SK-N-SH treated with all-trans-retinoic acid at 6 μM for 48 hours (cell line): ENCODE measurements around the gene POU3F1.

Experiments
- ATAC-seq: fragments of 200-7000 bp; cut with Tn5 transposase; 3 replicates; pipeline ENCODE4 v1.9.1; 2020; ENCODE audit warnings: mild to moderate bottlenecking, moderate library complexity
- ARNTL ChIP-seq: fragments of 450-650 bp; formaldehyde crosslinking; IDR thresholded peaks from 2 replicates; pipeline ENCODE4 v1.5.0; 2020; ENCODE audit warnings: low read depth, mild to moderate bottlenecking, moderate library complexity, borderline replicate concordance
- BACH2 ChIP-seq: fragments of 250-450 bp; sonication (Bioruptor Pico); IDR thresholded peaks from 2 replicates; pipeline ENCODE4 v1.9.0; 2021; ENCODE audit warnings: mild to moderate bottlenecking, borderline replicate concordance
- CSDC2 ChIP-seq: fragments of 250-450 bp; sonication (Bioruptor Pico); IDR thresholded peaks from 2 replicates; pipeline ENCODE4 v1.5.0; 2020; ENCODE audit warnings: mild to moderate bottlenecking, moderate library complexity
- CSRNP3 ChIP-seq: fragments of 250-450 bp; sonication (Bioruptor Pico); IDR thresholded peaks from 2 replicates; pipeline ENCODE4 v1.5.1; 2021; ENCODE audit warnings: mild to moderate bottlenecking, moderate library complexity
- ESRRG ChIP-seq: fragments of 250-450 bp; sonication (Bioruptor Pico); IDR thresholded peaks from 2 replicates; pipeline ENCODE4 v1.6.1; 2021; ENCODE audit warnings: mild to moderate bottlenecking
- GLIS3 ChIP-seq: fragments of 250-450 bp; sonication (Bioruptor Pico); IDR thresholded peaks from 2 replicates; pipeline ENCODE4 v1.5.0; 2020; ENCODE audit warnings: mild to moderate bottlenecking, moderate library complexity
- ISL1 ChIP-seq: fragments of 250-450 bp; sonication (Bioruptor Pico); IDR thresholded peaks from 2 replicates; pipeline ENCODE4 v2.1.2; 2022; ENCODE audit warnings: mild to moderate bottlenecking, moderate library complexity
- OSR1 ChIP-seq: fragments of 250-450 bp; sonication (Bioruptor Pico); IDR thresholded peaks from 2 replicates; pipeline ENCODE4 v1.8.0; 2022; ENCODE audit warnings: moderate library complexity, mild to moderate bottlenecking, inconsistent platforms
- PATZ1 ChIP-seq: fragments of 250-450 bp; sonication (Bioruptor Pico); IDR thresholded peaks from 2 replicates; pipeline ENCODE4 v1.8.0; 2020; ENCODE audit warnings: mild to moderate bottlenecking, moderate library complexity, borderline replicate concordance
- POU6F1 ChIP-seq: fragments of 250-450 bp; sonication (Bioruptor Pico); IDR thresholded peaks from 2 replicates; pipeline ENCODE4 v1.8.0; 2021; ENCODE audit warnings: low read depth, mild to moderate bottlenecking, moderate library complexity, borderline replicate concordance
- PPARA ChIP-seq: fragments of 250-450 bp; sonication (Bioruptor Pico); IDR thresholded peaks from 2 replicates; pipeline ENCODE4 v1.5.0; 2020; ENCODE audit warnings: mild to moderate bottlenecking, borderline replicate concordance
- RARB ChIP-seq: fragments of 250-450 bp; sonication (Bioruptor Pico); IDR thresholded peaks from 2 replicates; pipeline ENCODE4 v1.8.0; 2021; ENCODE audit warnings: mild to moderate bottlenecking, moderate library complexity
- SNAI2 ChIP-seq: fragments of 250-450 bp; sonication (Bioruptor Pico); IDR thresholded peaks from 2 replicates; pipeline ENCODE4 v1.5.0; 2020; ENCODE audit warnings: mild to moderate bottlenecking, moderate library complexity
- TCF4 ChIP-seq: fragments of 250-450 bp; sonication (Bioruptor Pico); IDR thresholded peaks from 2 replicates; pipeline ENCODE4 v1.8.0; 2021; ENCODE audit warnings: mild to moderate bottlenecking, moderate library complexity, borderline replicate concordance
- TOX ChIP-seq: fragments of 250-450 bp; sonication (Bioruptor Pico); IDR thresholded peaks from 2 replicates; pipeline ENCODE4 v1.8.0; 2021; ENCODE audit warnings: mild to moderate bottlenecking, moderate library complexity, borderline replicate concordance
- TSHZ2 ChIP-seq: fragments of 250-450 bp; sonication (Bioruptor Pico); IDR thresholded peaks from 2 replicates; pipeline ENCODE4 v1.5.0; 2020; ENCODE audit warnings: mild to moderate bottlenecking, moderate library complexity
- ZC3H10 ChIP-seq: fragments of 250-450 bp; sonication (Bioruptor Pico); IDR thresholded peaks from 2 replicates; pipeline ENCODE4 v1.5.1; 2021; ENCODE audit warnings: mild to moderate bottlenecking, moderate library complexity
- ZFP3 ChIP-seq: fragments of 250-450 bp; sonication (Bioruptor Pico); IDR thresholded peaks from 2 replicates; pipeline ENCODE4 v1.5.0; 2020; ENCODE audit warnings: mild to moderate bottlenecking, moderate library complexity
- ZFP30 ChIP-seq: fragments of 450-650 bp; formaldehyde crosslinking; IDR thresholded peaks from 2 replicates; pipeline ENCODE4 v1.5.0; 2022; ENCODE audit warnings: mild to moderate bottlenecking, moderate library complexity
- ZNF565 ChIP-seq: fragments of 450-650 bp; formaldehyde crosslinking; conservative IDR thresholded peaks from 2 replicates; pipeline ENCODE4 v1.5.0; 2020; ENCODE audit warnings: low read depth, mild to moderate bottlenecking, moderate library complexity
- ZNF8 ChIP-seq: fragments of 450-650 bp; formaldehyde crosslinking; IDR thresholded peaks from 2 replicates; pipeline ENCODE4 v1.5.0; 2020; ENCODE audit warnings: mild to moderate bottlenecking, moderate library complexity

The POU3F1 gene

DNA sequence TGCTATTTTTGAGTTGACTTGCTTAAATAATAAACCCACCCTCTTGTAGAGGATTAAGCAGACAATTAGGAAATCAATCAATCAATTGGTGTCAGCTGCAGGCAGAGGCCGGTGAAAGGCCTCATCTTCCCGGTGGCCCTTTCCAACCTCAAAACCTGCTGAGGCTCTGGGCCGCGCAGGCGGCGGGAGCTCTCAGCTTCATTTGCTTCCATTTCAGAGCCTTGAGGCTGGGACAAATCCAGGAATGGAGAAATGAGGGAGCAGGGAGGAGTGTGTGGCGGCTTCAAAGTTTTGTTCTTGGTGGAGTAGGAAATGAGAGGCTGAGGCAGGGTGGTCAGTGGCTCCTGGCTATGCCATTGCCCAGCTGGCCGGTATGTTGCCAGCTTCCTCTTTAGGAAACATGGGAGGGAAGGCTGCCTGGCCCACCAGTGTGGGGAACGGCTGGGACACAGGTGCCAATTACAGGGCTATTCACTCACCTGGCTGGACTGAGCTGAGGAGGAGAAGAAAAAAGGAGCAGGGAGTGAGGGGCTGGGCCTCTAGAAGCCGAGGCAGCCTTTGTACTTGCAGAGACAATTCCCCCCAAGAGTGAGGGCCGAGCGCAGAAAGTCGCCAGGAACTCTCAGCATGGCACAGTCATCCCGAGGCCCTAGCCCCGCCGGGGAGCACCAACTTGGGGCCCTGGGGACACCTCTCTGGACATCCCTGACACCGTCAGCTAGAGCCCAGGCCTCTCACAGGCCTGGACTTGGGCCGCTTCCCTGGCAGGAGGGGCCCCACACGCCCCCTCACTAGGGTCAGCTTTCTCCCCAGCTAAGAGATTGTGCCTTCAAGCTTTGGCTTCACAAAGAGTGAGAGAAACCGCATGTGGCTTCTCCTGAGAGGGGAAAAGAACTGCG lies 4.4 kb downstream of the POU3F1 start:
- no peak for TF ChIP-seq BACH2 (CRISPR knock-in tag)
- TF ChIP-seq TOX (CRISPR knock-in tag), result no peak
- no peak for TF ChIP-seq CSRNP3 (CRISPR knock-in tag)
- TF ChIP-seq ZFP3, result no peak
- TF ChIP-seq RARB (CRISPR knock-in tag), result no peak
- TF ChIP-seq ZNF565 (CRISPR knock-in tag), result no peak
- no peak for TF ChIP-seq PPARA (CRISPR knock-in tag)
- no peak for TF ChIP-seq ESRRG (CRISPR knock-in tag)
- TF ChIP-seq GLIS3, result no peak
- no peak for TF ChIP-seq TCF4 (CRISPR knock-in tag)
- no peak for TF ChIP-seq POU6F1 (CRISPR knock-in tag)
- TF ChIP-seq ISL1 (CRISPR knock-in tag), result no peak
- TF ChIP-seq ZNF8 (CRISPR knock-in tag), result no peak
- TF ChIP-seq CSDC2 (CRISPR knock-in tag), result no peak
- TF ChIP-seq ZFP30 (CRISPR knock-in tag), result no peak
- TF ChIP-seq ARNTL (CRISPR knock-in tag), result no peak
- TF ChIP-seq, all 23 proteins: peak for 0
- no peak for ATAC-seq

DNA sequence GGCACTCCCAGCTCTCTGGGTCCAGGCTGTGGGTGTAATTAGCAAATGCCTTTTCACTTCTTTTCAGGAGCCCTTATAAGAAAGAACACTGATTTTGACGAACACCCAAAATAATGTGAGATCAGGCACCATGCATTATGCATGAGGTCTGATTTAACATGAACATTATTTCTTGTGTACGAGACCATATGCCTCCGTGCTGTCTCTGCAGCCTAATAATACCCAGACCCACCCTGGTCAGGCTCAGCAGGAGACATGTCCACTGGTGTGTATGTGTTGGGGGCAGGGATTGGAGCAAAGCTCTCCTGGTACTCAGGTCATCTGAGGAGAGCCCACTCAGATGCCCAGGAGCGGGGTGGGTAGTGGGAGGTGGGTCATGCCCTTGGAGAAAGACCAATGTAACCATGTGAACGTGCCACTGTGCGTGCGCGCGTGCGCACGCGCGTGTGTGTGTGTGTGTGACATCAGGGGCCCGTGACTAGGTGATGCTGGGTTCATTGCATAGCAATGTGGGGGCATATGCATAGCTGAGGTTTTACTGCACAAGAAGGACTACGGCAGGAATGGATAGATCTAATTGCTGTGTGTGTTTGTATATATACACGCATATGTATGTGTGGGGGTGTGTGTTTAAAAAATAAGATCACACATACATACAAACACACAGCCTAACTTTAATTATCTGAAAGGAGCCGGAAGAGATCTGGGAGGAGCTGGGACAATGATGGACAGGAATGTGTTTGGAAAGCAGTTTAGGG lies 7.1 kb downstream of the POU3F1 start:
- TF ChIP-seq CSDC2 (CRISPR knock-in tag) (no peak), ESRRG (CRISPR knock-in tag) (no peak), TSHZ2 (CRISPR knock-in tag) (no peak), PPARA (CRISPR knock-in tag) (no peak), TOX (CRISPR knock-in tag) (no peak)
- ATAC-seq, result no peak

DNA sequence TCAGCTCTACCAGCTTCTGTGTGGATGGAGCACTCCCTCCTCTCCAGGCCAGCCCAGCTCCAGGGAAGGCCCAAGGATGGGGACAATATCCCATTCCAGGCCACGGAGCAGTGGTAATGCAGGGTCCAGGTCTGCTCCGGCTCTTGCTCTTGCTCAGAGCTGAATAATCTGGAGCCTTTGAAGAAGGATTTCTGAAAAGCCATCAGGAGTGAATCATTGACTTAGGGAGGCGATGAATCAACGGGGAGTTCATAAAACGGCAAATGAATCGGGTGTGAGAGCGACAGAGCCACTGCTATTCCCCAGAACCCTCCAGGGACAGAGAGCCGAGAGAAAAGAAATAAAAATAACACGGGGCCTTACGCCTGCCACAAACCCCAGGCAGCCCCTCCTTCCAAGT lies 7.7 kb downstream of the POU3F1 start:
- peak; percentile 33; the same call in 2 of the 3 replicates for ATAC-seq
- TF ChIP-seq ZNF8 (CRISPR knock-in tag) (no peak), ZC3H10 (CRISPR knock-in tag) (no peak), BACH2 (CRISPR knock-in tag) (no peak), OSR1 (no peak), PPARA (CRISPR knock-in tag) (no peak), TCF4 (CRISPR knock-in tag) (no peak), GLIS3 (no peak), CSRNP3 (CRISPR knock-in tag) (no peak), ISL1 (CRISPR knock-in tag) (no peak), ZNF565 (CRISPR knock-in tag) (no peak), POU6F1 (CRISPR knock-in tag) (no peak), TOX (CRISPR knock-in tag) (no peak), SNAI2 (no peak), ZFP3 (no peak), PATZ1 (CRISPR knock-in tag) (no peak), CSDC2 (CRISPR knock-in tag) (no peak)
